ENCODE results near the gene SRXN1. TPM values are rescaled to one million over a fixed set of nuclear protein-coding genes. Genes with fewer than 3 reads are reported as not detected.

SRXN1 gene
- total and polyA plus RNA-seq, 9 of the 15 experiments (the other 6 are each of a cell fraction or from before 2014, with no cell fraction given): 6.8 to 36.4 (median 21.6) TPM

- TF ChIP-seq VEZF1 (CRISPR knock-in tag; IDR thresholded peaks at IDR 0.05): peak; percentile 58
- TF ChIP-seq ZNF785 (CRISPR knock-in tag; IDR thresholded peaks at IDR 0.05): no peak
- no peak for TF ChIP-seq MITF (IDR thresholded peaks at IDR 0.05)
- no peak for TF ChIP-seq CBFA2T2 (conservative IDR thresholded peaks at IDR 0.05)
- no peak for TF ChIP-seq CBX1 (IDR thresholded peaks at IDR 0.05; ENCODE audit: low read depth)
- TF ChIP-seq ZNF699 (CRISPR knock-in tag; IDR thresholded peaks at IDR 0.05; ENCODE audit: insufficient replicate concordance): no peak
- TF ChIP-seq NFYB (IDR thresholded peaks at IDR 0.05; ENCODE audit: extremely low read depth, insufficient read length): no peak
- no peak for TF ChIP-seq JUND (IDR thresholded peaks at IDR 0.05; ENCODE audit: borderline replicate concordance, low read depth, low read length)
- TF ChIP-seq JUND (tag; IDR thresholded peaks at IDR 0.05; ENCODE audit: borderline replicate concordance, low read depth, low read length): no peak
- no peak for TF ChIP-seq TBP (optimal IDR thresholded peaks at IDR 0.05; ENCODE audit: low read depth, low read length)
- TF ChIP-seq L3MBTL2 (IDR thresholded peaks at IDR 0.05): no peak; the same call in 1 of the 2 replicates
- peak; percentile 14 for TF ChIP-seq KDM5B (IDR thresholded peaks at IDR 0.05; ENCODE audit: insufficient replicate concordance, low read depth, low read length)
- 0 out of 2 replicates have a peak, but pooled peaks have one; percentile 48 for TF ChIP-seq ZBTB33 (CRISPR knock-in tag; IDR thresholded peaks at IDR 0.05)
- TF ChIP-seq ZNF589 (CRISPR knock-in tag; IDR thresholded peaks at IDR 0.05; ENCODE audit: low read depth): peak; percentile 42; the same call in 1 of the 2 replicates
- TF ChIP-seq CREM (IDR thresholded peaks at IDR 0.05; ENCODE audit: low read depth): peak; percentile 42; the same call in 1 of the 2 replicates
- TF ChIP-seq NCOA4 (IDR thresholded peaks at IDR 0.05; ENCODE audit: partially characterized antibody): no peak
- TF ChIP-seq PCBP1 (IDR thresholded peaks at IDR 0.05; ENCODE audit: low read depth, low read length, poor library complexity, severe bottlenecking): peak; percentile 46
- TF ChIP-seq HDAC1 (IDR thresholded peaks at IDR 0.05): 0 out of 4 replicates have a peak, but pooled peaks of 1 of the 2 experiments have one; percentile 35
- no peak for TF ChIP-seq HSF4 (CRISPR knock-in tag; IDR thresholded peaks at IDR 0.05; ENCODE audit: borderline replicate concordance)
- TF ChIP-seq BRD4 (IDR thresholded peaks at IDR 0.05): no peak
- peak; percentile 56; the same call in 1 of the 2 replicates for TF ChIP-seq ZNF197 (CRISPR knock-in tag; IDR thresholded peaks at IDR 0.05; ENCODE audit: low read depth)
- TF ChIP-seq BRF1 (IDR thresholded peaks at IDR 0.05; ENCODE audit: borderline replicate concordance, extremely low read depth, insufficient read length): no peak
- TF ChIP-seq MAFF (IDR thresholded peaks at IDR 0.05; ENCODE audit: low read length): no peak
- TF ChIP-seq RUNX1 (IDR thresholded peaks at IDR 0.05; ENCODE audit: low read depth): no peak
Observed at GRCh38 chr20:675453-676314, 22.7 kb upstream of the SRXN1 start, which contains the start of gene SCRT2 (continued).

Measured in K562 (cell line).